SK-N-MC (cell line): ENCODE measurements around the gene PANK3.

ENCODE experiments used
- EZH2 ChIP-seq: fragments of 200-600 bp; sonication (generic); IDR thresholded peaks from one replicate; pipeline ENCODE4 v1.6.1; 2017; ENCODE audit warnings: antibody characterized with exemption
- POLR2AphosphoS5 ChIP-seq: IDR thresholded peaks from 2 replicates; pipeline ENCODE4 v1.6.1; 2012; ENCODE audit warnings: mild to moderate bottlenecking, low read depth, low read length, borderline replicate concordance

DNA sequence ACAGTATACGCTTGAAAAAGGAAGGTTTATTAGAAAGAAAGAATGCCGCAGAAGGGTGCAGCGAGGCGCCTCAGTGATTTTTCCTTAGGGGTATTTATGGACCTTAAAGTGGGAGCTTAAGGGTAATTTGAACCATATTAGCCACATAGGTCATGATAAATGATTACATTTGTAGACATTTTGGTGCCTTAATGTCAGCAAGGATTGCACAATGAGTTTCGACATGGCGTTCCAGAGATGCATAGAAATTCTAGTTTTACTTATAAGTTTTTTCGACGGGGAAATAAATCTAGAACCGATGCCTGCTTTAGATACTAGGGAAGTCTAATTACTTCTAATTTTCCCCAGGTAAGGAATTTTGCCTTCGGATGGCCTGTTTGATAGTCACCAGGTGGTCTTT, 20.7 kb upstream of the PANK3 start:
- TF ChIP-seq EZH2: no peak
- no peak for TF ChIP-seq POLR2AphosphoS5
